Lower lobe of right lung (tissue), 1 donor: ENCODE measurements around the gene XPO1. TPM values are rescaled to one million over a fixed set of nuclear protein-coding genes. Genes with fewer than 3 reads are reported as not detected.

ENCODE experiments used
- total RNA-seq: library from RNA; stranded (reverse); fragmentation: NEBNext Ultra II Directional; extraction: Animal tissue kit (Norgen Biotek cat#: 25700); gene quantifications from one replicate; pipeline ENCODE4 v1.2.1, GENCODE V29; 2021
- donor health status: DM: no; HTN: yes; CAD: no; lungs with severe emphysema.

Gene XPO1
- total RNA-seq, 1 donor from 2014 or later = 111 TPM

Other genes starting within 250 kb of the XPO1 start
- gene USP34, start 67.3 kb downstream of the XPO1 start, total RNA-seq = 108 TPM